SHP77 treated with DMSO at 0.1 percent for 48 hours (cell line): ENCODE data around the gene TREML2.

Experiments used
- DNase-seq: peaks from one replicate; lab custom pipeline; 2025; lab: John Stamatoyannopoulos, UW

Gene TREML2

DNA sequence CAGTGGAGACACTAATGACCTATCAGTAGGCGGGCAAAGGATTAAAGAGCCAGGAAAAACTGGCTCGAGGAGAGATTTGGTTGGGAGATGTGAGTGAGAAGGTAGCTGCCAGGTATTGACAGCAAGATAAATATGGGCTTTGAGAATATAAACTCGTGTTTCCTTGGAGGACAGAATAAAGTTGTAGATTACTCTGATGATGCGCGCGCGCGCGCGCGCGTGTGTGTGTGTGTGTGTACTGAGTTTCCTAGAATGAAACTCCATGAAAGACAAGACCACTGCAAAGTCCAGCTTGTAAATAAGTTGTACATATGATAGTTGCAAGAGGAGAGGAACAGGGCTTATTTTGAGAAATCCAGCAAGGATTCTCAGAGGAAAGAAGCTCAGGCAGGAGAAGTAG is 24.8 kb downstream of the TREML2 start:
- no peak for DNase-seq

DNA sequence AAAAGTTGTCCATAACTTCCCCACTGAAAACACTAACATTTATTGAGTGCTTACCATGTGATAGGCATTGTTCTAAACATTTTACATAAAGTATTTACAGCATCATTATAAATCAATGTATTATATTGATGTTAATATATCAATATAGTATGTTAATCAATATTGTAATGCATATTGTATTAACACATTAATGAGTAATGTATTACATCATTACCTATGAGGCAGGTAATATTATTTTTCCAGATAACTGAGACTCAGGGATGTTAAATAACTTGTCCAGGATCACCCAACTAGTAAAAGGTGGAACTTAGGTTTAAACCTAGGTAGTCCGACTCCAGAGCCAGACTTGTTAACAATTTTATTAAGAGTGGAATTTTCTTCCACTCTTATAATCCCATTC is 25.9 kb downstream of the TREML2 start:
- DNase-seq, result no peak

- DNase-seq, result no peak
Measured at GRCh38 chr6:41174610-41175009, 26.3 kb downstream of the TREML2 start.

DNA sequence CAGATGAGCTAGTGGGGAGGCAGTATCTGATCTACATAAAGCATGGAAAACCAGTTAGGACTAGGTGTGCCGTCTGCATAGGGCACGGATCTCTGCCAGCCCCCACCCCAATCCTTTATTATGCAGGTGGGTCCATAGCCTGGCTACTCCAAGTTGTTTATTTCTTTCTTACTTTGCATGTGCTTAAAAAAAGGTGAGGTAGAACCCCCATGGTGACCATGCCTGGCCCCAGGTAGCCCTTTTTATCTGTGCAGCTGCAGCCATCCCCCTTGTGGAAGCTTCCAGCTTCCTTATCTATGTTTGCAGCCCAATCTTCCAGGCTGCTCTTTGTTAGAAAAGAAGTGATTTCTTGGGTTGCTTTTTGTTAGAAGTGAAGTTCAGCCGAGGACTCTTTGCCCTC is 29.0 kb downstream of the TREML2 start:
- no peak for DNase-seq

DNA sequence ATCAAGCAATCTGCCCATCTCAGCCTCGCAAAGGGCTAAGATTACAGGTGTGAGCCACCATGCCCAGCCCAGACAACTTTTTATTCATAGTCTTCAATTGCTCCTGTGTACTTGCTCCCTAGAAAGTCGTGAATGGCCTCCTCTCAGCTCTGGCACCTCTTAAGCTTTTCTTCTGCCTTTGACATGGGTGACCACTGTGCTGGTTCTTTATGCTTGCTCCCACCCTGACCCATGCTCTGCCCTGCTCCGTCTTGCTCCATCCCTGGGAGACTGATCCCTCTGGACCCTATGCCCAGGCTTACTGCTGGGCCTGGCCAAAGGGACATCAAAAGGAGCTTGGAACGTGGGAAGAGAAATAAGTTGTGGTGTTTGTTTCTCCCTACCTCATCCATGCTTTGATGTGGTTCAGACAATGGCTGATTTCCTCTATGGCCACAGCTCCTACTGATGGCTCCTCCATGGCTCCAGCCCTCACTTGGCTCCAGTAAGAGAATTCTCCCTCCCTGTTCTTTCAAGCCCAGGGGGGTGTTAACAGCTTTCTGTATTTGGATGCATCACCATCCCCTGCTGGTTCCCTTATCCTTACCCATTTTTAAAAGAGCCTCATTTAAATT is 30.3 kb downstream of the TREML2 start:
- DNase-seq, result no peak

DNA sequence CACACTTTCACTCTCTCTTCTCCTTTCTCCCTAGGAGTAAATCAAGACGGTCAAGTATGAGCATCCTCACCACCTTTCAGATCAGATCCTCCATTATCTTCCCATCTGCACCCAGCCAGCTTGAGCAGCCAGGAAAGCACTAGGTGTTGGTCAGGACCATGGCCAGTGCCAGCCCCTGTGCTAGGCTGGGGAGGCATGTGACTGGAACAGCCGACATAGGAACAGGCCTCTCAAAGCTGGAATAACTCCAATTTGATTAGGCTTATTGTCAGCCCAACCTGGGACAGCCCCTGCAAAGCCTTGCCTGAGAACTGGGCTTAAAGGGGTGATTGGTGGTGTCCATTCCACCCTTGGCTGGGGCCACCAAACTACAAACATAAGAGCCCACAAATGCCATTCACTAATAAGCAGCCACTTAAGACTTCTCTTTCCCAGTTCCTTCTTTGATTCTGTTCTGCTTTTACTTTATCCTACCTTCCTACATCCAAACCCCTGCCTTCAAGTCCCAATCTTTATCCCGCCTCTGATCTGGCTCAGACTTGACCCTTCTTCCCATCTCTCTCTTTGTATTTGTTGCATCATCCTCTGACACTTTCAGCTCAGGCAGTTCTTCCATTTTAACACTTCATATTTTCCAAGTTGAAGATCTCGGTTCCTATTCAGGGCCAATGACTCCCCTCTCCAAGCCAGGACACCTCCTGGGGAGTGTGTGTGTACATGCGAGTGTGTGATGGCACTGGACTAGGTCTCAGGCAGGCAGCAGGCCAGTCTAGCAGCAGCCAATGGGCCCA is 33.6 kb downstream of the TREML2 start:
- no peak for DNase-seq

DNA sequence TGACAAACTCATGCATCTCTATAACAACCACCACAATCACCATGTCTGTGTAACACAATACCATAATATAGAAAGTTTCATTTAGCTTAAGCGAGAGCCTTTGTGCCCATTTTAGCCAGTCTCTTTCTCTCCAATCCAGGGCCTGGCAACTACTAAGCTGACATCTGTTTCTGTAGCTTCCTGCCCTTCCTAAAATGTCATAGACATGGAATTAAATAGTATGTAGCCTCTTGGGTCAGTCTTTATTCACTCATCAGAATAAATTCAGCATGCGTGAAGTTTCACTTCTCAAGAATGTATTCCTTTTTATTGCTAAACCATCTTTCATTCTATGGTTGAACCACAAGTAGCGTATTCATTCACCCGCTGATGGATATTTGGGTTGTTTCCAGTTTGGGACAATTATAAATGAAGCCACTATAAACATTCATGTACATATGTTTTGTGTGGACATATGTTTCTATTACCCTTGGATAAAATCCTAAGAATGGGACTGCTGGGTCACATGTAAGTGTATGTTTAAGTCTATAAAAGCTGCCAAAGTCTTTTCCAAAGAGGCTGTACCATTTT is 36.3 kb downstream of the TREML2 start:
- no peak for DNase-seq

- no peak for DNase-seq
Measured at GRCh38 chr6:41163419-41163717, 37.6 kb downstream of the TREML2 start.

DNA sequence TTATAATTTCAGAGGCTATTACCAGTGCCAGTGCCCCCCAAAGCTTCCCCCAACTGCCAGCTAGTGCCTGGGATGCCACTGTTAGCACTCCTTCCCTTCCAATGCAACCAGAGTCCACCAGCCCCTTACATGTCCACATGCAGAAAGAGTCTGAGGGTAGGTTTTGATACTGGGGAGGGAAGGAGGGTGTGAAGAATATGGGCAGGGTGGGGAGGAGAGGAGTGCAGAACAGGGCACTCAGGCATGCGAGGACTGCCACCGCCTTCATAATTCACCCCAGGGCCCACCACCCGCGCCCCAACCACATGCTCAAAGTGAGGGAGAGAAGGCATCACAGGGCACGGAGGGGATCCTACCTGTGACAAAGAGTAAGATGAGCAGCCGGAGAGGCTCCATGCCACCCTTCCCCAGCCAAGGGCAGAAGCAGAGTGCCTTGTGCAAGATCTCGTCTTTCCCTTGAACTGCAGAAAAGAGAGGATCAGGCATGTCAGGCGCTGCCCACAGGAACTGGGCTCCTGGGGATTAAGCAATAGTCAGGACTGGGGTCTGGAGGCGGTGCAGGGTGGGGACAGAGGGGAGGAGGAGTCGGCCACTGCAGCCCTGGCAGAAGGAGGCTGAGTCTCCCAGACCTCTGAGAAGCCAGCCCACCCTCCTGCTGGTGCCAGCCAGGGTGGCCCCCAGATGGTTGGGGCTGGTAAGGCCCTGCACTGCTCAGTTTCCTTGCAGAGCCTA is 38.1 kb downstream of the TREML2 start, which contains the start of gene TREM2:
TSS of gene TREM2 (minus strand) at position 430 of the 732 bp plus-strand sequence. CDS start at position 396, 34 bp downstream.
- DNase-seq, result no peak

DNA sequence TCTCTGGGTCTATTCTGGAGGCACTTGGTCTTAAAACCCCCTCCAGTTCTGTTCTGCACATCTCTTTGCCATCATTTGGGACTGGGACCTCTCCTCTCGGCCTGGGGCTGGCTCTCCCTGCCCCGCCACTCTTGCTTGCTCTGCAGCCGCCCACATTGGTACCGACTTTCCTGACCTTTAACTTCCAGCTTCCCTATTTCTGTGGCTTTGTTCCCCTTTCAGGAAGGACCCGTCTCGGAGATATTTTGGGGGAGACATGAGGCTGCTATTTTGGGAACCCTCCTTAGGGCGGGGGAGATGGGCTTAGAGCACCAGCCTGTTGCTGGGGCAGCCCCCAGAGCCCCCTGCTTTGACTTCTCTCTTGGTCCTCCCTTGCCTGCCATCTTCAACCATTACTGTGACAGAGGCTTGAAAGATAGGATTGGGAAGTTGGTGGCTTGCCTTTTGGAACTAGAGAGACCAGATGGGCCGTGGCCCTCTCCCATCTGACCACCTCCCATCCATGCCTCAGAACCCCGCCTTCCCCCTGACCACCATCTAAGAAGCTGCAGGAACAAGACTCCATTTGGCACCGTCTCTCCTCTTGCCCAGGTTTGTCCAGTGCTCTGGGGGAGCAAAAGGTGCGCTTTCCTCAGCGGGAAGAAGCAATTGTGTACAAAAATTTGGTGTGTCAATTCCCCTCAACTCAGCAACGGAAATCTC is 38.9 kb downstream of the TREML2 start:
- DNase-seq, result no peak

- no peak for DNase-seq
Measured at GRCh38 chr6:41161380-41161779, 39.6 kb downstream of the TREML2 start.

GRCh38 chr6:41160933-41161332 is 40.0 kb downstream of the TREML2 start:
- DNase-seq, result no peak

DNA sequence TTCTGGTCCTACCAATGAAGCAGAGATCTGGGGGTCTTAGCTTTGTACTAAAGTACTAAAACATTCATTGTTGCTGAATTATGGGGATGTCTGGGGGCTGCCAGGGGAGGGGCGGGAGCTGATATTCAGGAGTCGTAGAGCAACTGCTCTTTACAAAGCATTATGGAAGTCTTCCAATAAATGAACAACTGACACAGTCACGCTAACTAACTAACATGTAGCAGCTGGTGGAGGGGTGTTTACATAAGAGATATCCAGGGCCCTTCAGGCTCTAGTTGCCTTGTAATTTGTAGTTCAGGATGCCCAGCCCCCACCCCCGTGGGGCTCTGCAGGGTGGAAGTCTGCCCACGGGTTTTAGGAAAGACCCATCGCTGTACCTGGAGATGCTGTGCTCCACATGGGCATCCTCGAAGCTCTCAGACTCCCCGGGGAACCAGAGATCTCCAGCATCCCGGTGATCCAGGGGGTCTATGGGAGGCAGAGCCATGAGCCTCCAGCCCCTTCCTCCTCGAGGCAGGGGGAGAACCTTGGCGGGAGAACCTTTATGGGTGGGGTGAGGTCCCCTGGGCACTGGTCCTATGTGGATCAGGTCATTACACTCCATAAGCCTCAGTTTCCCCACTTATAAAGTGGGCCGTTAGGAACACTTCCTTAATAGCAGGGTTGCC is 41.4 kb downstream of the TREML2 start:
- DNase-seq, result peak; percentile 83

GRCh38 chr6:41157323-41157722 is 43.6 kb downstream of the TREML2 start:
- no peak for DNase-seq

DNA sequence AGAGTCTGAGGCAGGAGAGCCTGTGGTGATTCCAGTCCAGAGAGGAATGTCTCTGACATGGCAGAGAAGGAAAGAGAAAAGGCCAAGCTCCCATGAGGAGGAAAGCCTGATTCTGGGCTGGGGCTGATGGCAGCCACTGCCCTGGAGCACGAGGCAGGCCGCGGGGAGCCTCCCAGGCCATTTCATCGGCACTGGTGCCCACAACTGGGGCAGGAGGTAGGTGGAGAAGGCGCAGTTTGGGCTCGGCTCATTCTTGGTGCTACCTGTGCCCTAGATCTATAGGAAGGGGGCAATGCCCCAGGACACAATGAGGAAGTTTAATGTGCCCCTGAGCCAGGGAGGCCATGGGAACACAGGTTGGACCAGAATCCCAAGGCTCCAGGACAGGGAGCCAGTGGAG is 44.2 kb downstream of the TREML2 start:
- no peak for DNase-seq

GRCh38 chr6:41156001-41156400 is 44.9 kb downstream of the TREML2 start:
- no peak for DNase-seq

DNA sequence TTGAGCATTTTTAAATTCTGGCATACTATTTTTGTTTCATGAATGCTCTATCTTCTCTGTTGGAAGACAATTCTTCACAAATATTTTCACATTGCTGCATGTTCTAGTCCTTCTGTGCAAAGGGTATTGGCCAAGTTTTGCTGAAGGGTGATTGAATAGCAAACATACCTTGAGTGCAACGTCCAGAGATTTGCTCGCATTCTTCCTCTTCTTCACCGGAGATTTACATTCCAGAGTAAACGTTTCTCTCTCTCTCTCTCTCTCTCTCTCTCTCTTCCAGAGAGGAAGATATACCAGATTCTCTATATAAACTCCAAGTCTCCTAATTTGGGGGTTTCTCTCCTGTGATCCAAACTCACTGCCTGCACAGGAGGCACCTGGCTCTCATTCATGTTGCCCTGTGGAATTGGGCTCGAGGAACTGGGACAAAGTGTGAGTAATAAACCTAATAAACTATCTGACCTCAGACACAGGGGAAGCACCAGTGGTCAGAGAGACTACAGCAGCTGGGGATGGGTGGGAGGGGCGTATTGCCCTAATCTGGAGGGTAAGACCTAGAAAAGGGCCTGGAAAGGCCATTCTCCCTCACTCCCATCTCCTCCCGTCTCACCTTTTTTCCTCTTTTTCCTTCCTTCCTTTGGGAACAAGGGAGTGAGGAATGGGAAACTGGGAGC is 45.7 kb downstream of the TREML2 start:
- DNase-seq, result no peak

- DNase-seq, result no peak
Measured at GRCh38 chr6:41153992-41154625, 46.8 kb downstream of the TREML2 start, which contains the start of gene TREML1. Gene TREML1, minus strand, starts transcription at chr6:41154347. Its CDS starts 59 bp downstream, at chr6:41154288.

DNA sequence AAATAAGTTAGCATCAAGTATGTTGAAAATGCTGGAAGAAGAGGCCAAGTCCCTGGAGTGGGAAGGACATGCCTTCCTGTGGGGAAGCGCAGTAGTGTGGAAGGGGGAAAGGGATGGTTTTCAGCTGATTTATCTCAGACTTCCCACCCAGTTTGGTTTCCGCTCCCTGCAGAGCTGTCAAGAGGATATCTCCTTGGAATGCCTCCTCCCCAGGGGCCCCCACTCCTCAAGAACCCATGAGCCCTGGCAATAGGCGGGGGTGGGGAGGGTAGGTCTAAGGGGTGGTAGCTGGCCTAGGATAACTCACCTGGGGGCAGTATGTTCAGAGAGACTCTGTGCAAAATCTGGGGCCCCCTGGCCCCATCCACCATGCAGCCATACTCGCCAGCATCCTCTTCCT is 47.5 kb downstream of the TREML2 start:
- DNase-seq, result no peak

GRCh38 chr6:41150671-41151070 is 50.3 kb downstream of the TREML2 start:
- DNase-seq, result no peak
